ENCODE results near the gene COL8A1. TPM values are rescaled to one million over a fixed set of nuclear protein-coding genes. Genes with fewer than 3 reads are reported as not detected.

Gene COL8A1
- total and polyA plus RNA-seq, 8 donors, result 0.24 to 10.1 (median 0.59) TPM

- no peak overlapping the region for H3K4me3 ChIP-seq
These were observed 26.6 kb downstream of the COL8A1 start for GRCh38 chr3:99665017-99665416.

GRCh38 chr3:99666201-99666600 lies 27.8 kb downstream of the COL8A1 start:
- DNase-seq, result no peak
- Histone ChIP-seq H3K27me3 (no peaks in the 10 kb centered on the region), H3K27ac (no peak overlapping the region), H3K4me1 (no peaks in the 10 kb centered on the region), H3K4me3 (no peak overlapping the region), H3K36me3 (no peaks in the 10 kb centered on the region), H3K9me3 (no peaks in the 10 kb centered on the region)
- intact Hi-C loops (cut with DNase I), result no loop called here
- no peak for ATAC-seq
- no peak for TF ChIP-seq CTCF (IDR thresholded peaks at IDR 0.05)
- 62 to 67% methylated on average over 1 of the region's 1 CpG for WGBS, 2 donors
- FAIRE-seq, result no peak

More at GRCh38 chr3:99665017-99665416, 26.6 kb downstream of the COL8A1 start:
- H3K27me3 ChIP-seq, result no peaks in the 10 kb centered on the region
- H3K36me3 ChIP-seq, result no peaks in the 10 kb centered on the region
- intact Hi-C loops (cut with DNase I), result no loop called here
- TF ChIP-seq CTCF (IDR thresholded peaks at IDR 0.05), result no peak
- FAIRE-seq, result no peak
- WGBS, 2 donors, result 86 to 90% methylated on average over 1 of the region's 1 CpG
- no peak for ATAC-seq
- DNase-seq, result no peak
- H3K9me3 ChIP-seq, result no peaks in the 10 kb centered on the region
- H3K4me1 ChIP-seq, result no peaks in the 10 kb centered on the region
- H3K27ac ChIP-seq, result no peak overlapping the region

GRCh38 chr3:99668044-99668443 lies 29.6 kb downstream of the COL8A1 start:
- Histone ChIP-seq H3K4me3 (no peak overlapping the region), H3K9me3 (no peaks in the 10 kb centered on the region), H3K4me1 (no peaks in the 10 kb centered on the region), H3K36me3 (no peaks in the 10 kb centered on the region), H3K27ac (no peak overlapping the region), H3K27me3 (no peaks in the 10 kb centered on the region)
- intact Hi-C loops (cut with DNase I), result no loop called here
- 64 to 65% methylated on average over 2 of the region's 2 CpGs for WGBS, 2 donors
- DNase-seq, result no peak
- no peak for ATAC-seq
- no peak for FAIRE-seq
- no peak for TF ChIP-seq CTCF (IDR thresholded peaks at IDR 0.05)

- ATAC-seq (no peak), DNase-seq (no peak), FAIRE-seq (no peak)
- H3K9me3 ChIP-seq, result no peaks in the 10 kb centered on the region
- H3K27me3 ChIP-seq, result no peaks in the 10 kb centered on the region
- H3K36me3 ChIP-seq, result no peaks in the 10 kb centered on the region
- TF ChIP-seq CTCF (IDR thresholded peaks at IDR 0.05), result no peak
- H3K4me3 ChIP-seq, result no peak overlapping the region
- H3K27ac ChIP-seq, result no peak overlapping the region
- H3K4me1 ChIP-seq, result no peaks in the 10 kb centered on the region
- WGBS, 2 donors, result 69 to 81% methylated on average over 2 of the region's 2 CpGs
- intact Hi-C loops (cut with DNase I), result no loop called here
These were observed 31.6 kb downstream of the COL8A1 start for GRCh38 chr3:99669879-99670555.

GRCh38 chr3:99670556-99670950 lies 32.2 kb downstream of the COL8A1 start:
- intact Hi-C loops (cut with DNase I), result no loop called here
- TF ChIP-seq CTCF (IDR thresholded peaks at IDR 0.05), result no peak
- no peaks in the 10 kb centered on the region for H3K36me3 ChIP-seq
- H3K27me3 ChIP-seq, result no peaks in the 10 kb centered on the region
- H3K4me3 ChIP-seq, result no peak overlapping the region
- ATAC-seq (no peak), FAIRE-seq (no peak), DNase-seq (no peak)
- no peak overlapping the region for H3K27ac ChIP-seq
- H3K4me1 ChIP-seq, result no peaks in the 10 kb centered on the region
- H3K9me3 ChIP-seq, result no peaks in the 10 kb centered on the region
- WGBS, 2 donors, result 44 to 50% methylated on average over 2 of the region's 2 CpGs
